ENCODE data around the gene ZNF223.

ZNF223 gene

GRCh38 chr19:44051650-44052402 lies at the start of gene ZNF223:
ZNF223 (plus strand) TSS chr19:44052036; CDS start chr19:44055177, 3,141 bp downstream.
- DNase-seq, result peak; percentile 96

- no peak for DNase-seq
Observed at GRCh38 chr19:44002212-44002565, 49.6 kb upstream of the ZNF223 start.

- peak; percentile 87 for DNase-seq
Observed at GRCh38 chr19:44002566-44003460, 49.0 kb upstream of the ZNF223 start, which contains the start of gene ZNF230. ZNF230 (plus strand) TSS chr19:44002957; CDS start chr19:44007079, 4,122 bp downstream.

- DNase-seq, result no peak
Observed at GRCh38 chr19:44003461-44004009, 48.3 kb upstream of the ZNF223 start.

GRCh38 chr19:44005973-44006372 lies 45.9 kb upstream of the ZNF223 start:
- no peak for DNase-seq

GRCh38 chr19:44007473-44007872 lies 44.4 kb upstream of the ZNF223 start:
- no peak for DNase-seq

- DNase-seq, result no peak
Observed at GRCh38 chr19:44010468-44010867, 41.4 kb upstream of the ZNF223 start.

- no peak for DNase-seq
Observed at GRCh38 chr19:44019498-44019897, 32.3 kb upstream of the ZNF223 start.

GRCh38 chr19:44021221-44021620 lies 30.6 kb upstream of the ZNF223 start:
- DNase-seq, result no peak

GRCh38 chr19:44024900-44025216 lies 27.0 kb upstream of the ZNF223 start:
- no peak for DNase-seq

- peak; percentile 69 for DNase-seq
Observed at GRCh38 chr19:44025217-44025936, 26.5 kb upstream of the ZNF223 start, which contains the start of gene ZNF222. ZNF222 (plus strand) TSS chr19:44025379; CDS start chr19:44025437, 58 bp downstream.

- no peak for DNase-seq
Observed at GRCh38 chr19:44026622-44027021, 25.2 kb upstream of the ZNF223 start.

GRCh38 chr19:44032001-44032610 lies 19.7 kb upstream of the ZNF223 start:
- no peak for DNase-seq

GRCh38 chr19:44042147-44042546 lies 9.7 kb upstream of the ZNF223 start:
- no peak for DNase-seq

- peak; percentile 66 for DNase-seq
Observed at GRCh38 chr19:44050740-44051649, 841 bp upstream of the ZNF223 start.

GRCh38 chr19:44055870-44056269 lies 4.0 kb downstream of the ZNF223 start:
- DNase-seq, result no peak

- no peak for DNase-seq
Observed at GRCh38 chr19:44059229-44059628, 7.4 kb downstream of the ZNF223 start.

GRCh38 chr19:44061038-44061437 lies 9.2 kb downstream of the ZNF223 start:
- DNase-seq, result no peak

GRCh38 chr19:44066305-44066704 lies 14.5 kb downstream of the ZNF223 start:
- DNase-seq, result no peak

GRCh38 chr19:44069415-44069814 lies 17.6 kb downstream of the ZNF223 start:
- DNase-seq, result no peak

GRCh38 chr19:44071824-44072542 lies 20.1 kb downstream of the ZNF223 start, which contains the start of gene ZNF284:
ZNF284 (plus strand) TSS chr19:44072159; CDS start chr19:44076390, 4,231 bp downstream.
- DNase-seq, result peak; percentile 73
